HG02571 (cell line): ENCODE measurements around the gene LHX5.

Source experiments
- ATAC-seq: cut with Tn5 transposase; IDR thresholded peaks from one replicate; pipeline ENCODE4 v1.9.1; 2021; ENCODE audit warnings: mild to moderate bottlenecking, moderate library complexity; ENCODE audit not compliant: unreplicated experiment

The LHX5 gene

GRCh38 chr12:113466454-113467141, 5.1 kb downstream of the LHX5 start:
- no peak for ATAC-seq

- ATAC-seq, result no peak
Observed at GRCh38 chr12:113465808-113466453, 5.7 kb downstream of the LHX5 start.

- ATAC-seq, result no peak
Observed at GRCh38 chr12:113464852-113465719, 6.6 kb downstream of the LHX5 start.

- ATAC-seq, result no peak
Observed at GRCh38 chr12:113464452-113464775, 7.3 kb downstream of the LHX5 start.

GRCh38 chr12:113463746-113464451, 7.8 kb downstream of the LHX5 start:
- ATAC-seq, result no peak

GRCh38 chr12:113462998-113463745, 8.5 kb downstream of the LHX5 start:
- ATAC-seq, result no peak

GRCh38 chr12:113462117-113462774, 9.4 kb downstream of the LHX5 start:
- no peak for ATAC-seq

- no peak for ATAC-seq
Observed at GRCh38 chr12:113461666-113462065, 10.0 kb downstream of the LHX5 start.

GRCh38 chr12:113459981-113460380, 11.7 kb downstream of the LHX5 start:
- ATAC-seq, result no peak

- ATAC-seq, result no peak
Observed at GRCh38 chr12:113457710-113458109, 14.0 kb downstream of the LHX5 start.

- no peak for ATAC-seq
Observed at GRCh38 chr12:113457185-113457584, 14.5 kb downstream of the LHX5 start.

GRCh38 chr12:113456761-113457160, 14.9 kb downstream of the LHX5 start:
- ATAC-seq, result no peak

GRCh38 chr12:113456199-113456598, 15.5 kb downstream of the LHX5 start:
- ATAC-seq, result no peak

- no peak for ATAC-seq
Observed at GRCh38 chr12:113453330-113453729, 18.3 kb downstream of the LHX5 start.

- ATAC-seq, result no peak
Observed at GRCh38 chr12:113452458-113452857, 19.2 kb downstream of the LHX5 start.

- no peak for ATAC-seq
Observed at GRCh38 chr12:113449839-113450238, 21.8 kb downstream of the LHX5 start.

GRCh38 chr12:113449299-113449698, 22.4 kb downstream of the LHX5 start:
- no peak for ATAC-seq

GRCh38 chr12:113448873-113449272, 22.8 kb downstream of the LHX5 start:
- ATAC-seq, result no peak

- ATAC-seq, result no peak
Observed at GRCh38 chr12:113445544-113446171, 26.0 kb downstream of the LHX5 start.
